ENCODE data around the gene RNF182. TPM values are rescaled to one million over a fixed set of nuclear protein-coding genes. Genes with fewer than 3 reads are reported as not detected.
"Not testable (repeated sequence)": the region's sequence is repeated elsewhere in the genome, so short reads cannot be mapped to it uniquely, and the experiment has no call there.

Gene RNF182
- total RNA-seq, 4 donors from 2014 or later = 0.19 TPM; not detected in 3

- peaks cover 0 to 78% (median 13%) of the 10 kb centered on the region in 4 donors for H3K27me3 ChIP-seq
- H3K36me3 ChIP-seq = no peaks in the 10 kb centered on the region
- TF ChIP-seq, protein P1, sequence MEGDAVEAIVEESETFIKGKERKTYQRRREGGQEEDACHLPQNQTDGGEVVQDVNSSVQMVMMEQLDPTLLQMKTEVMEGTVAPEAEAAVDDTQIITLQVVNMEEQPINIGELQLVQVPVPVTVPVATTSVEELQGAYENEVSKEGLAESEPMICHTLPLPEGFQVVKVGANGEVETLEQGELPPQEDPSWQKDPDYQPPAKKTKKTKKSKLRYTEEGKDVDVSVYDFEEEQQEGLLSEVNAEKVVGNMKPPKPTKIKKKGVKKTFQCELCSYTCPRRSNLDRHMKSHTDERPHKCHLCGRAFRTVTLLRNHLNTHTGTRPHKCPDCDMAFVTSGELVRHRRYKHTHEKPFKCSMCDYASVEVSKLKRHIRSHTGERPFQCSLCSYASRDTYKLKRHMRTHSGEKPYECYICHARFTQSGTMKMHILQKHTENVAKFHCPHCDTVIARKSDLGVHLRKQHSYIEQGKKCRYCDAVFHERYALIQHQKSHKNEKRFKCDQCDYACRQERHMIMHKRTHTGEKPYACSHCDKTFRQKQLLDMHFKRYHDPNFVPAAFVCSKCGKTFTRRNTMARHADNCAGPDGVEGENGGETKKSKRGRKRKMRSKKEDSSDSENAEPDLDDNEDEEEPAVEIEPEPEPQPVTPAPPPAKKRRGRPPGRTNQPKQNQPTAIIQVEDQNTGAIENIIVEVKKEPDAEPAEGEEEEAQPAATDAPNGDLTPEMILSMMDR (IDR thresholded peaks at IDR 0.05) = no peak
- TF ChIP-seq POLR2A (IDR thresholded peaks at IDR 0.05) = no peak
- H3K4me1 ChIP-seq = peaks cover 6 to 15% (median 11%) of the 10 kb centered on the region in 3 donors
- H3K9me3 ChIP-seq = no peaks in the 10 kb centered on the region
- no peak overlapping the region for H3K4me3 ChIP-seq
- intact Hi-C loops (cut with DNase I) = no loop called here
- H3K27ac ChIP-seq = no peak overlapping the region
- DNase-seq = no peak
These were observed 4.4 kb downstream of the RNF182 start for GRCh38 chr6:13929196-13929595.

DNA sequence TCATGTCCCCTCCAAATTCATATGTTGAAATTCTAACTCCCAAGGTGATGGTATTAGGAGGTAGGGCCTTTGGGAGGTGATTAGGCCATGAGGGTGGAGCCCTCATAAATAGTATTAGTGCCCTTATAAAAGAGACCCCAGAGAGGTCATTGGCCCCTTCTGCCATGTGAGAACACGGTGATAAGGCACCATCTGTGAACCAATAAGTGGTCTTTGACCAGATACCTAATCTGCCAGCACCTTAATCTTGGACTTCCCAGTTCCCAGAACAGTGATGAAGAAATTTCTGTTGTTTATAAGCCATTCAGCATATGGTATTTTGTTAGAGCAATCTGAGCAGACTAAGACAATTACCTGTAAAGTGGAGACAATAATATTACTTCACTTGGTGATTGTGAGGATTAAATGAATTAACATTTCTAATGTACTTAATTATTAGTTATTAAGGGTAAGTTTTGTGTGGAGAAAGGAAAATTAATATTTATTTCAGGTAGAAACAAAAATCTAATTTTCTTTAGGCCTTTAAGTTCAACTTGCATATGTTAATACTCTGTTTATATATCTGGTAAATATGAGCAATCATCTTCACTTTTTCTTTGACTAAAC is 7.1 kb downstream of the RNF182 start:
- no peak for DNase-seq
- Histone ChIP-seq H3K9me3 (no peaks in the 10 kb centered on the region), H3K27ac (no peak overlapping the region), H3K36me3 (no peaks in the 10 kb centered on the region), H3K27me3 (peaks cover 0 to 51% (median 3%) of the 10 kb centered on the region in 4 donors), H3K4me3 (no peak overlapping the region), H3K4me1 (no peaks in the 10 kb centered on the region)
- intact Hi-C loops (cut with DNase I) = no loop called here
- TF ChIP-seq POLR2A (IDR thresholded peaks at IDR 0.05) = no peak
- TF ChIP-seq, protein P1 (IDR thresholded peaks at IDR 0.05) = no peak
- WGBS, 2 donors = 67 to 82% methylated on average over 1 of the region's 1 CpG

GRCh38 chr6:13932785-13933184 is 8.0 kb downstream of the RNF182 start:
- intact Hi-C loops (cut with DNase I) = no loop called here
- no peak for TF ChIP-seq POLR2A (IDR thresholded peaks at IDR 0.05)
- TF ChIP-seq, protein P1 (IDR thresholded peaks at IDR 0.05) = no peak
- H3K27me3 ChIP-seq = peaks cover 0 to 42% (median 0%) of the 10 kb centered on the region in 4 donors
- no peaks in the 10 kb centered on the region for H3K4me1 ChIP-seq
- WGBS, 2 donors = 97 to 100% methylated on average over 1 of the region's 1 CpG
- H3K27ac ChIP-seq = no peak overlapping the region
- H3K4me3 ChIP-seq = no peak overlapping the region
- DNase-seq = no peak
- no peaks in the 10 kb centered on the region for H3K9me3 ChIP-seq
- H3K36me3 ChIP-seq = no peaks in the 10 kb centered on the region

- H3K9me3 ChIP-seq = no peaks in the 10 kb centered on the region
- H3K27me3 ChIP-seq = peaks cover 0 to 23% (median 0%) of the 10 kb centered on the region in 4 donors
- intact Hi-C loops (cut with DNase I) = no loop called here
- DNase-seq = no peak
- WGBS, 2 donors = 91 to 95% methylated on average over 2 of the region's 2 CpGs
- TF ChIP-seq, protein P1 (IDR thresholded peaks at IDR 0.05) = no peak
- no peak for TF ChIP-seq POLR2A (IDR thresholded peaks at IDR 0.05)
- no peak overlapping the region for H3K4me3 ChIP-seq
- no peaks in the 10 kb centered on the region for H3K4me1 ChIP-seq
- H3K36me3 ChIP-seq = no peaks in the 10 kb centered on the region
- no peak overlapping the region for H3K27ac ChIP-seq
These were observed 10.0 kb downstream of the RNF182 start for GRCh38 chr6:13934721-13935120.

- DNase-seq = no peak
- H3K27ac ChIP-seq = no peak overlapping the region
- no peaks in the 10 kb centered on the region for H3K4me1 ChIP-seq
- H3K27me3 ChIP-seq = peaks cover 0 to 17% (median 0%) of the 10 kb centered on the region in 4 donors
- intact Hi-C loops (cut with DNase I) = no loop called here
- no peaks in the 10 kb centered on the region for H3K36me3 ChIP-seq
- no peak for TF ChIP-seq POLR2A (IDR thresholded peaks at IDR 0.05)
- TF ChIP-seq, protein P1 (IDR thresholded peaks at IDR 0.05) = no peak
- no peaks in the 10 kb centered on the region for H3K9me3 ChIP-seq
- no peak overlapping the region for H3K4me3 ChIP-seq
- 91 to 92% methylated on average over 3 of the region's 3 CpGs for WGBS, 2 donors
These were observed 10.6 kb downstream of the RNF182 start for GRCh38 chr6:13935190-13935880.

DNA sequence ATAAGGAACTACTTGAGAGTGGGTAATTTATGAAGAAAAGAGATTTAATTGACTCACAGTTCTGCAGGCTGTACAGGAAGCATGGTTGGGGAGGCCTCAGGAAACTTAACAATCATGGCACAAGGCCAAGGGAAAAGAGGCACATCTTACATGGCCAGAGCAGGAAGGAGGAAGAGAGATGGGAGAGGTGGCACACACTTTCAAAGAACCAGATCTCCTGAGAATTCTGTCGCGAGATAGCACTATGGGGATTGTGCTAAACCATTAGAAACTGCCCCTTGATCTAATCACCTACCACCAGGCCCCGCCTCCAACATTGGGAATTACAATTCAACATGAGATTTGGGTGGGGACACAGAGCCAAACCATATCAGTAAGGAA is 11.1 kb downstream of the RNF182 start:
- H3K27ac ChIP-seq; H3K36me3 ChIP-seq; H3K4me3 ChIP-seq; H3K9me3 ChIP-seq; intact Hi-C loops (cut with DNase I); DNase-seq; H3K4me1 ChIP-seq: not testable (repeated sequence)
- peaks cover 0 to 12% (median 0%) of the 10 kb centered on the region in 4 donors for H3K27me3 ChIP-seq
- WGBS, 2 donors = 79 to 100% methylated on average over 3 of the region's 3 CpGs
